HepG2 (cell line): ENCODE results near the gene HLA-DPA1.

Source experiments
- BHLHE40 ChIP-seq: IDR thresholded peaks from 2 replicates; pipeline ENCODE4 v1.6.1; 2011; ENCODE audit warnings: low read length, improper control_type of control experiment
- CTCF ChIP-seq: sonication (generic); formaldehyde crosslinking; IDR thresholded peaks from 2 replicates; pipeline ENCODE4 v1.5.0; 2020; ENCODE audit warnings: mild to moderate bottlenecking, missing genetic modification reagents, moderate library complexity
- DNMT3B ChIP-seq: conservative IDR thresholded peaks from 2 replicates; pipeline ENCODE4 v1.6.1; 2016; ENCODE audit warnings: missing biosample characterization, control low read depth
- PBX3 ChIP-seq: sonication (generic); formaldehyde crosslinking; IDR thresholded peaks from 2 replicates; pipeline ENCODE4 v1.8.1; 2023; ENCODE audit warnings: missing genetic modification reagents, inconsistent platforms, borderline replicate concordance
- ZEB1 ChIP-seq: IDR thresholded peaks from 2 replicates; pipeline ENCODE4 v1.6.1; 2012; ENCODE audit warnings: mild to moderate bottlenecking, low read depth, inconsistent platforms; ENCODE audit not compliant: insufficient replicate concordance

- no peak for TF ChIP-seq DNMT3B (CRISPR knock-in tag)
- no peak for TF ChIP-seq BHLHE40
- TF ChIP-seq PBX3 (CRISPR knock-in tag) = no peak
- TF ChIP-seq CTCF (CRISPR knock-in tag) = no peak
- no peak for TF ChIP-seq ZEB1
These were observed 49.9 kb downstream of the HLA-DPA1 start for GRCh38 chr6:33023536-33023935.
